ENCODE measurements around the gene SGMS1.

The SGMS1 gene

GRCh38 chr10:50565301-50566083 is 58.3 kb downstream of the SGMS1 start:
- no peak for TF ChIP-seq ZFX (IDR thresholded peaks at IDR 0.05; ENCODE audit: borderline replicate concordance)
- TF ChIP-seq CTCF (IDR thresholded peaks at IDR 0.05): no peak
- H3K27ac ChIP-seq: 0 out of 2 replicates have a peak overlapping the region, but pooled peaks have one; percentile 2

- TF ChIP-seq CTCF (IDR thresholded peaks at IDR 0.05) (no peak), ZFX (IDR thresholded peaks at IDR 0.05; ENCODE audit: borderline replicate concordance) (no peak)
- no peak overlapping the region for H3K27ac ChIP-seq
These were observed 59.9 kb downstream of the SGMS1 start for GRCh38 chr10:50563906-50564305.

GRCh38 chr10:50561816-50562215 is 61.9 kb downstream of the SGMS1 start:
- no peak for TF ChIP-seq ZFX (IDR thresholded peaks at IDR 0.05; ENCODE audit: borderline replicate concordance)
- peak; percentile 76 for TF ChIP-seq CTCF (IDR thresholded peaks at IDR 0.05)
- H3K27ac ChIP-seq: 0 out of 2 replicates have a peak overlapping the region, but pooled peaks have one; percentile 15

GRCh38 chr10:50561266-50561665 is 62.5 kb downstream of the SGMS1 start:
- TF ChIP-seq ZFX (IDR thresholded peaks at IDR 0.05; ENCODE audit: borderline replicate concordance) (no peak), CTCF (IDR thresholded peaks at IDR 0.05) (no peak)
- 0 out of 2 replicates have a peak overlapping the region, but pooled peaks have one; percentile 15 for H3K27ac ChIP-seq

- no peak overlapping the region for H3K27ac ChIP-seq
- no peak for TF ChIP-seq ZFX (IDR thresholded peaks at IDR 0.05; ENCODE audit: borderline replicate concordance)
- TF ChIP-seq CTCF (IDR thresholded peaks at IDR 0.05): no peak
These were observed 63.4 kb downstream of the SGMS1 start for GRCh38 chr10:50560370-50560769.

- TF ChIP-seq ZFX (IDR thresholded peaks at IDR 0.05; ENCODE audit: borderline replicate concordance) (no peak), CTCF (IDR thresholded peaks at IDR 0.05) (no peak)
These were observed 65.4 kb downstream of the SGMS1 start for GRCh38 chr10:50558371-50558770.

GRCh38 chr10:50557130-50557682 is 66.5 kb downstream of the SGMS1 start:
- TF ChIP-seq CTCF (IDR thresholded peaks at IDR 0.05) (no peak), ZFX (IDR thresholded peaks at IDR 0.05; ENCODE audit: borderline replicate concordance) (no peak)
- no peak overlapping the region for H3K27ac ChIP-seq

More at GRCh38 chr10:50558371-50558770, 65.4 kb downstream of the SGMS1 start:
- no peak overlapping the region for H3K27ac ChIP-seq
